NOMO-1 treated with DMSO at 0.1 percent for 48 hours (cell line): ENCODE data around the gene SETMAR.
"Not testable (repeated sequence)": the region's sequence is repeated elsewhere in the genome, so short reads cannot be mapped to it uniquely, and the experiment has no call there.

Experiments
- DNase-seq: peaks from one replicate; lab custom pipeline; 2025; ENCODE audit not compliant: unreplicated experiment; lab: John Stamatoyannopoulos, UW

SETMAR gene

GRCh38 chr3:4303187-4304123 lies at the start of gene SETMAR:
TSS of gene SETMAR (plus strand) at chr3:4303369. CDS start at chr3:4303371, 2 bp downstream.
- DNase-seq: peak; percentile 81

GRCh38 chr3:4261406-4261805 lies 41.8 kb upstream of the SETMAR start:
- no peak for DNase-seq

GRCh38 chr3:4264040-4264439 lies 39.1 kb upstream of the SETMAR start:
- DNase-seq: no peak

GRCh38 chr3:4270720-4271119 lies 32.4 kb upstream of the SETMAR start:
- DNase-seq: peak; percentile 51

GRCh38 chr3:4271834-4272233 lies 31.3 kb upstream of the SETMAR start:
- DNase-seq: peak; percentile 28

GRCh38 chr3:4279516-4280105 lies 23.6 kb upstream of the SETMAR start:
- no peak for DNase-seq

GRCh38 chr3:4281991-4282390 lies 21.2 kb upstream of the SETMAR start:
- DNase-seq: no peak

GRCh38 chr3:4284865-4285264 lies 18.3 kb upstream of the SETMAR start:
- no peak for DNase-seq

GRCh38 chr3:4289044-4289443 lies 14.1 kb upstream of the SETMAR start:
- DNase-seq: no peak

- peak; percentile 56 for DNase-seq
These were observed 12.8 kb upstream of the SETMAR start for GRCh38 chr3:4290272-4290893.

GRCh38 chr3:4292301-4292700 lies 10.9 kb upstream of the SETMAR start:
- no peak for DNase-seq

- DNase-seq: no peak
These were observed 8.4 kb upstream of the SETMAR start for GRCh38 chr3:4294616-4295327.

- DNase-seq: not testable (repeated sequence)
These were observed 6.7 kb upstream of the SETMAR start for GRCh38 chr3:4296454-4296853.

- no peak for DNase-seq
These were observed 5.7 kb upstream of the SETMAR start for GRCh38 chr3:4297486-4297885.

- no peak for DNase-seq
These were observed 422 bp upstream of the SETMAR start for GRCh38 chr3:4302747-4303146.

GRCh38 chr3:4305210-4305609 lies 2.0 kb downstream of the SETMAR start:
- not testable (repeated sequence) for DNase-seq

- no peak for DNase-seq
These were observed 2.9 kb downstream of the SETMAR start for GRCh38 chr3:4306091-4306490.

- DNase-seq: no peak
These were observed 3.7 kb downstream of the SETMAR start for GRCh38 chr3:4306860-4307259.

- no peak for DNase-seq
These were observed 6.4 kb downstream of the SETMAR start for GRCh38 chr3:4309491-4310128.

GRCh38 chr3:4310971-4311370 lies 7.8 kb downstream of the SETMAR start:
- DNase-seq: no peak

- DNase-seq: no peak
These were observed 8.3 kb downstream of the SETMAR start for GRCh38 chr3:4311496-4311895.
